A549 (cell line): ENCODE data around the gene NFU1. TPM values are rescaled to one million over a fixed set of nuclear protein-coding genes. Genes with fewer than 3 reads are reported as not detected.
A peak's percentile ranks its signal among the peaks of the same experiment; 100 is the strongest.

Experiments
- ATAC-seq, 2 experiments: fragments of 200-7000 bp in 1 of 2; fragments of >200 bp in 1 of 2; cut with Nextera tagmentation in 1 of 2; cut with Tn5 transposase in 1 of 2; 3 replicates each; pipeline versions ENCODE4 v1.8.0 to v1.9.1; 2018 to 2020; ENCODE audit warnings: mild to moderate bottlenecking in 1 of 2, moderate library complexity in 1 of 2
- CTCF ChIA-PET: fragments of 300-600 bp; sonication (Branson Sonifier 250); formaldehyde crosslinking; extraction: SDS; loops from one replicate; lab custom pipeline; 2021; ENCODE audit warnings: antibody characterized with exemption, inconsistent platforms; lab: Yijun Ruan, JAX
- POLR2A ChIA-PET: fragments of 350-600 bp; formaldehyde crosslinking; extraction: SDS; loops from one replicate; lab custom pipeline; 2021; ENCODE audit warnings: antibody characterized with exemption, inconsistent platforms; lab: Yijun Ruan, JAX
- DNase-seq, 2 experiments: peaks; one replicate each; pipeline versions ENCODE4 v3.0.0 to v3.0.0-alpha.2; 2011 to 2016; ENCODE audit warnings: low read depth in 1 of 2, low spot score in 1 of 2
- FAIRE-seq: peaks from 2 replicates; lab custom pipeline; 2011; peaks lifted over from hg19 to GRCh38; lab: Jason Lieb, UNC
- H3K27ac ChIP-seq, 2 experiments: fragments of >200 bp; sonication (Bioruptor Twin); formaldehyde crosslinking; 3 replicates each; pipeline ENCODE4 v1.5.1; 2016 to 2017
- H3K4me1 ChIP-seq: fragments of >200 bp; sonication (Bioruptor Twin); formaldehyde crosslinking; 3 replicates; pipeline ENCODE4 v1.6.1; 2016
- H3K4me2 ChIP-seq: fragments of >200 bp; sonication (Bioruptor Twin); formaldehyde crosslinking; 3 replicates; pipeline ENCODE4 v1.6.1; 2016
- H3K4me3 ChIP-seq: fragments of >200 bp; sonication (Bioruptor Twin); formaldehyde crosslinking; 3 replicates; pipeline ENCODE4 v1.5.1; 2016
- H3K9me3 ChIP-seq: fragments of >200 bp; sonication (Bioruptor Twin); formaldehyde crosslinking; 3 replicates; pipeline ENCODE4 v1.6.1; 2016
- BHLHE40 ChIP-seq: IDR thresholded peaks from 2 replicates; pipeline ENCODE4 v1.6.1; 2012; ENCODE audit warnings: low read depth, low read length, inconsistent platforms
- CEBPB ChIP-seq, 2 experiments: fragments of >200 bp in 1 of 2; sonication (Bioruptor Twin) in 1 of 2; formaldehyde crosslinking in 1 of 2; IDR thresholded peaks; 2 replicates each; pipeline ENCODE4 v1.6.1; 2012 to 2016
- EHF ChIP-seq: fragments of 250-450 bp; sonication (Bioruptor Pico); IDR thresholded peaks from 2 replicates; pipeline ENCODE4 v1.5.0; 2020; ENCODE audit warnings: mild to moderate bottlenecking
- EP300 ChIP-seq, 2 experiments: fragments of >200 bp; sonication (Bioruptor Twin); formaldehyde crosslinking; IDR thresholded peaks; 2 replicates in 1 of 2; 3 replicates in 1 of 2; pipeline ENCODE4 v1.6.1; 2016 to 2017
- FOSB ChIP-seq: fragments of 250-450 bp; sonication (Bioruptor Pico); IDR thresholded peaks from 2 replicates; pipeline ENCODE4 v1.5.0; 2020; ENCODE audit warnings: mild to moderate bottlenecking, moderate library complexity
- FOSL2 ChIP-seq, 2 experiments: fragments of 450-650 bp in 1 of 2; fragments of >200 bp in 1 of 2; sonication (Bioruptor Twin) in 1 of 2; formaldehyde crosslinking; IDR thresholded peaks; 2 replicates each; pipeline versions ENCODE4 v1.5.0 to v1.6.1; 2016 to 2020; ENCODE audit warnings: mild to moderate bottlenecking in 1 of 2, moderate library complexity in 1 of 2
- HOXA7 ChIP-seq: fragments of 250-450 bp; sonication (Bioruptor Pico); IDR thresholded peaks from 2 replicates; pipeline ENCODE4 v1.5.0; 2020; ENCODE audit warnings: mild to moderate bottlenecking, moderate library complexity
- HOXB13 ChIP-seq: fragments of 250-450 bp; sonication (Bioruptor Pico); IDR thresholded peaks from 2 replicates; pipeline ENCODE4 v1.5.0; 2020; ENCODE audit warnings: low read depth, mild to moderate bottlenecking, moderate library complexity
- JUNB ChIP-seq: fragments of >200 bp; sonication (Bioruptor Twin); formaldehyde crosslinking; IDR thresholded peaks from 2 replicates; pipeline ENCODE4 v1.6.1; 2016
- MYC ChIP-seq: IDR thresholded peaks from 2 replicates; pipeline ENCODE4 v1.6.1; 2012; ENCODE audit warnings: mild to moderate bottlenecking, inconsistent platforms, low read length, improper control_type of control experiment, borderline replicate concordance
- NFE2L2 ChIP-seq: fragments of 150-350 bp; conservative IDR thresholded peaks from 2 replicates; pipeline ENCODE4 v1.6.1; 2014; ENCODE audit warnings: low read length
- NPAS2 ChIP-seq: fragments of 250-450 bp; sonication (Bioruptor Pico); IDR thresholded peaks from 2 replicates; pipeline ENCODE4 v1.8.0; 2022; ENCODE audit warnings: mild to moderate bottlenecking, moderate library complexity, borderline replicate concordance
- NR3C1 ChIP-seq: fragments of >200 bp; sonication (Bioruptor Twin); formaldehyde crosslinking; IDR thresholded peaks from 3 replicates; pipeline ENCODE4 v1.6.1; 2017
- POLR2AphosphoS2 ChIP-seq: conservative IDR thresholded peaks from 2 replicates; pipeline ENCODE4 v1.6.1; 2012; ENCODE audit warnings: low read length, improper control_type of control experiment, inconsistent platforms
- RARB ChIP-seq: fragments of 250-450 bp; sonication (Bioruptor Pico); IDR thresholded peaks from 2 replicates; pipeline ENCODE4 v1.8.0; 2021; ENCODE audit warnings: mild to moderate bottlenecking, moderate library complexity
- RCOR1 ChIP-seq: fragments of 150-350 bp; IDR thresholded peaks from 2 replicates; pipeline ENCODE4 v1.6.1; 2014; ENCODE audit warnings: antibody characterized with exemption, low read length, low read depth
- SMC3 ChIP-seq: fragments of >200 bp; sonication (Bioruptor Twin); formaldehyde crosslinking; IDR thresholded peaks from 3 replicates; pipeline ENCODE4 v1.6.1; 2018; ENCODE audit warnings: inconsistent platforms
- SREBF2 ChIP-seq: fragments of 450-650 bp; IDR thresholded peaks from 2 replicates; pipeline ENCODE4 v1.6.1; 2014; ENCODE audit warnings: mild to moderate bottlenecking, moderate library complexity
- TFCP2L1 ChIP-seq: fragments of 250-450 bp; sonication (Bioruptor Pico); IDR thresholded peaks from 2 replicates; pipeline ENCODE4 v1.5.0; 2021; ENCODE audit warnings: mild to moderate bottlenecking
- ZFP36 ChIP-seq: fragments of 450-650 bp; IDR thresholded peaks from 2 replicates; pipeline ENCODE4 v1.6.1; 2014; ENCODE audit warnings: borderline replicate concordance; ENCODE audit not compliant: partially characterized antibody
- ZNF302 ChIP-seq: fragments of 250-450 bp; sonication (Bioruptor Pico); IDR thresholded peaks from 2 replicates; pipeline ENCODE4 v1.9.0; 2021; ENCODE audit warnings: inconsistent platforms, mild to moderate bottlenecking, moderate library complexity
- WGBS: methylation state at CpG from one replicate; pipeline ENCODE4 v1.1.6; 2017; ENCODE audit errors: missing lambda C conversion rate; 5-methylcytosine and 5-hydroxymethylcytosine counted together
- polyA plus RNA-seq, 4 experiments: library from polyadenylated mRNA; depleted of rRNA in 3 of 4; stranded (reverse); fragments of >200 nt; fragmentation: RNase III in 1 of 4; extraction: RNeasy Plus Mini Kit Qiagen cat#74134 plus additional on column Dnase treatment in 1 of 4; gene quantifications; 2 replicates in 3 of 4; 3 replicates in 1 of 4; pipeline ENCODE4 v1.2.3, GENCODE V29; 2011 to 2017
- TF ChIP-seq, protein P1 (sequence below): fragments of 450-650 bp; IDR thresholded peaks from 2 replicates; pipeline ENCODE4 v1.6.1; 2014; ENCODE audit warnings: antibody characterized with exemption
- TF ChIP-seq, protein P2 (sequence below): IDR thresholded peaks from 2 replicates; pipeline ENCODE4 v1.6.1; 2012; ENCODE audit warnings: low read depth, borderline replicate concordance
- TF ChIP-seq, protein P3 (sequence below): fragments of 150-350 bp; IDR thresholded peaks from 2 replicates; pipeline ENCODE4 v1.6.1; 2014; ENCODE audit warnings: low read depth, mild to moderate bottlenecking, low read length
- TF ChIP-seq, protein P4 (sequence below): fragments of 250-450 bp; sonication (Bioruptor Pico); IDR thresholded peaks from 2 replicates; pipeline ENCODE4 v1.5.0; 2021; ENCODE audit warnings: mild to moderate bottlenecking, moderate library complexity, borderline replicate concordance

Gene NFU1
- polyA plus RNA-seq, 2 of the 4 experiments (the other 2 are of a cell fraction) = 61.4 to 99.2 TPM

DNA sequence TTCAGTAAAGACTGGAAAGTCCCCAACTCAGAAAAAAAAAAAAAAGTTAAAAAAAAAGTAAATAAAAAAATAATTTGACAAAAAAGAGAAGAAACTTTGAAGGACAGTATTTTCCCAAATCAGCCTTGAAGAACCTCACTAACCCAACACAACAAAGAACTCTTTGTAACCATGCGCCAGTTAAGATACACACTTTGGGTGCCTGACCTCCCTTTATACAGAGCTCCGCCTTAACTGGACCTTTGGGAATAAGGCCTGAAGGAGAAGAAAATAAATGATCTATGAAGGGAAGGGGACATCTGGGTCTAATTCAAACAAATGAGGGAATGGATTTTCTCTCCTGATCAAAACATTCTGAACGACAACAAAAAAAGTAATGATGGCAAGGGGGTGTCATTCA, 48.0 kb downstream of the NFU1 start:
- DNase-seq = no peak
- Histone ChIP-seq H3K4me1 (peaks cover 21% of the 10 kb centered on the region), H3K4me3 (no peak overlapping the region), H3K27ac (no peak overlapping the region), H3K4me2 (no peak overlapping the region), H3K9me3 (no peaks in the 10 kb centered on the region)
- WGBS = 93% methylated on average over 3 of the region's 3 CpGs
- no peak for TF ChIP-seq MYC
- no peak for TF ChIP-seq ZFP36
- TF ChIP-seq, protein P1, sequence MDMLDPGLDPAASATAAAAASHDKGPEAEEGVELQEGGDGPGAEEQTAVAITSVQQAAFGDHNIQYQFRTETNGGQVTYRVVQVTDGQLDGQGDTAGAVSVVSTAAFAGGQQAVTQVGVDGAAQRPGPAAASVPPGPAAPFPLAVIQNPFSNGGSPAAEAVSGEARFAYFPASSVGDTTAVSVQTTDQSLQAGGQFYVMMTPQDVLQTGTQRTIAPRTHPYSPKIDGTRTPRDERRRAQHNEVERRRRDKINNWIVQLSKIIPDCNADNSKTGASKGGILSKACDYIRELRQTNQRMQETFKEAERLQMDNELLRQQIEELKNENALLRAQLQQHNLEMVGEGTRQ = no peak
- TF ChIP-seq, protein P2, sequence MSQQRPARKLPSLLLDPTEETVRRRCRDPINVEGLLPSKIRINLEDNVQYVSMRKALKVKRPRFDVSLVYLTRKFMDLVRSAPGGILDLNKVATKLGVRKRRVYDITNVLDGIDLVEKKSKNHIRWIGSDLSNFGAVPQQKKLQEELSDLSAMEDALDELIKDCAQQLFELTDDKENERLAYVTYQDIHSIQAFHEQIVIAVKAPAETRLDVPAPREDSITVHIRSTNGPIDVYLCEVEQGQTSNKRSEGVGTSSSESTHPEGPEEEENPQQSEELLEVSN = no peak
- no peak for TF ChIP-seq POLR2AphosphoS2
- no peak for TF ChIP-seq TFCP2L1 (CRISPR knock-in tag)
- no peak for TF ChIP-seq RCOR1
- no peak for TF ChIP-seq NR3C1
- TF ChIP-seq SMC3 = no peak
- TF ChIP-seq HOXB13 (CRISPR knock-in tag) = no peak
- TF ChIP-seq SREBF2 = no peak
- no peak for TF ChIP-seq BHLHE40
- TF ChIP-seq JUNB = no peak
- TF ChIP-seq, protein P3, sequence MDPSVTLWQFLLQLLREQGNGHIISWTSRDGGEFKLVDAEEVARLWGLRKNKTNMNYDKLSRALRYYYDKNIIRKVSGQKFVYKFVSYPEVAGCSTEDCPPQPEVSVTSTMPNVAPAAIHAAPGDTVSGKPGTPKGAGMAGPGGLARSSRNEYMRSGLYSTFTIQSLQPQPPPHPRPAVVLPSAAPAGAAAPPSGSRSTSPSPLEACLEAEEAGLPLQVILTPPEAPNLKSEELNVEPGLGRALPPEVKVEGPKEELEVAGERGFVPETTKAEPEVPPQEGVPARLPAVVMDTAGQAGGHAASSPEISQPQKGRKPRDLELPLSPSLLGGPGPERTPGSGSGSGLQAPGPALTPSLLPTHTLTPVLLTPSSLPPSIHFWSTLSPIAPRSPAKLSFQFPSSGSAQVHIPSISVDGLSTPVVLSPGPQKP = no peak
- TF ChIP-seq FOSL2 (IDR thresholded peaks at IDR 0.05) = no peak
- no peak for TF ChIP-seq FOSL2 (CRISPR knock-in tag; IDR thresholded peaks at IDR 0.05)
- TF ChIP-seq ZNF302 = no peak
- TF ChIP-seq CEBPB (IDR thresholded peaks at IDR 0.05) = no peak
- TF ChIP-seq, protein P4, sequence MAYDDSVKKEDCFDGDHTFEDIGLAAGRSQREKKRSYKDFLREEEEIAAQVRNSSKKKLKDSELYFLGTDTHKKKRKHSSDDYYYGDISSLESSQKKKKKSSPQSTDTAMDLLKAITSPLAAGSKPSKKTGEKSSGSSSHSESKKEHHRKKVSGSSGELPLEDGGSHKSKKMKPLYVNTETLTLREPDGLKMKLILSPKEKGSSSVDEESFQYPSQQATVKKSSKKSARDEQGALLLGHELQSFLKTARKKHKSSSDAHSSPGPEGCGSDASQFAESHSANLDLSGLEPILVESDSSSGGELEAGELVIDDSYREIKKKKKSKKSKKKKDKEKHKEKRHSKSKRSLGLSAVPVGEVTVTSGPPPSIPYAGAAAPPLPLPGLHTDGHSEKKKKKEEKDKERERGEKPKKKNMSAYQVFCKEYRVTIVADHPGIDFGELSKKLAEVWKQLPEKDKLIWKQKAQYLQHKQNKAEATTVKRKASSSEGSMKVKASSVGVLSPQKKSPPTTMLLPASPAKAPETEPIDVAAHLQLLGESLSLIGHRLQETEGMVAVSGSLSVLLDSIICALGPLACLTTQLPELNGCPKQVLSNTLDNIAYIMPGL (CRISPR knock-in tag) = no peak
- ChIA-PET POLR2A (no interaction called here), CTCF (interaction anchor here (1.6 to 2.5 kb wide), 2 partner anchors 10 to 12 kb away, joined by 3 to 7 read pairs; no protein-coding TSS in a partner anchor)
- no peak for FAIRE-seq
- ATAC-seq = no peak

DNA sequence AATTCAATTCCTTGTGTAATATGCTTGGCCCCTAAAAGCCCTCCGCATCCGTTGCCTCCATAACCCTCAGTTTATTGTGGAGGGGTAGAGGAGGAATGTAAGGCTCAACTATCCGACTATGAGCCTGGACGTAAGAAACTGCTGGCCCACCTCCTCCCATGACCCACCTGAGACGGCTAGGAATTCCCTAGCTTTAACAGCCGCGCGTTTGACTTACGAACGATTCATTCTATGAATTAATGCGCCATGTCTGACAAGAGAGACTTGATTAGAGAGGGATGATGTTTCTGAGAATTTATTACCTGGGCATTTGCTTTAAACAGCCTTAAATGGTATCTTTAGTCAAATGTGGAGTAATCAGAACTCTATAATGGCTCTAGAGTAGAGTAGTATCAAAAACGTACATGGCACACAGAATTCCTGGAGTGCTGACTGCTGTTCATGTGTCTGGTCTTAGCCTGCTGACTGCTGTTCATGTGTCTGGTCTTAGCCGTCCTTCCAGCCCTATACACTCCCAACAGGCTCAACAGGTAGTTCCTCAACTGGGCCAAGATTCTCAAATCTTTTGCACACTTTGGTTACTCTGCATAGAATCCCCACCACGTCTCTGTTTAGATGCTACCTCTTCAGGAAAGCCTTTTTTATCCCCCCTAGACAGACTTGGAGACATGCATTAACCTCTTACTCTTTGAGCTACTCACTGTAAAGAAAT, 49.3 kb downstream of the NFU1 start:
- Histone ChIP-seq H3K4me1 (peaks cover 35% of the 10 kb centered on the region), H3K27ac (peak overlapping the region; percentile 89 to 97), H3K9me3 (no peaks in the 10 kb centered on the region), H3K4me3 (peak overlapping the region; percentile 77), H3K4me2 (peak overlapping the region; percentile 87)
- DNase-seq (no peak), ATAC-seq (no peak), FAIRE-seq (no peak)
- TF ChIP-seq HOXA7 (CRISPR knock-in tag) (no peak), FOSB (no peak), EHF (CRISPR knock-in tag) (no peak), NR3C1 (no peak), RCOR1 (no peak), RARB (CRISPR knock-in tag) (no peak), FOSL2 (IDR thresholded peaks at IDR 0.05) (no peak), FOSL2 (CRISPR knock-in tag; IDR thresholded peaks at IDR 0.05) (no peak), NPAS2 (no peak), EP300 (IDR thresholded peaks at IDR 0.05) (no peak), NFE2L2 (no peak)
- TF ChIP-seq, protein P4 (CRISPR knock-in tag) = no peak
- TF ChIP-seq, protein P2 = no peak
- 91% methylated on average over 14 of the region's 14 CpGs for WGBS
- CTCF ChIA-PET = no interaction called here
- POLR2A ChIA-PET = interaction anchor here (1.4 kb wide), 1 partner anchor 49 kb away, joined by 4 read pairs; no protein-coding TSS in a partner anchor
